ENCODE results near the gene HFE. TPM values are rescaled to one million over a fixed set of nuclear protein-coding genes. Genes with fewer than 3 reads are reported as not detected.

HFE gene
- total and polyA plus RNA-seq, 2 of the 13 experiments (the other 11 are each of a cell fraction or from before 2014, with no cell fraction given), result 3.7 to 6.3 TPM

- TF ChIP-seq FOXO4 (CRISPR knock-in tag; conservative IDR thresholded peaks at IDR 0.05), result 0 out of 2 replicates have a peak, but pooled peaks have one; percentile 73
- TF ChIP-seq KMT2A (CRISPR knock-in tag; IDR thresholded peaks at IDR 0.05), result no peak
- peak; percentile 88; the same call in 1 of the 2 replicates for TF ChIP-seq TOE1 (CRISPR knock-in tag; IDR thresholded peaks at IDR 0.05)
- peak; percentile 22; the same call in 1 of the 2 replicates for TF ChIP-seq RNF219 (CRISPR knock-in tag; IDR thresholded peaks at IDR 0.05)
- no peak; the same call in 1 of the 2 replicates for TF ChIP-seq ZNF333 (CRISPR knock-in tag; IDR thresholded peaks at IDR 0.05; ENCODE audit: borderline replicate concordance)
- TF ChIP-seq MYC (CRISPR knock-in tag; IDR thresholded peaks at IDR 0.05; ENCODE audit: borderline replicate concordance), result peak; percentile 44; the same call in 1 of the 2 replicates
- no peak for TF ChIP-seq ZNF3 (CRISPR knock-in tag; IDR thresholded peaks at IDR 0.05)
- TF ChIP-seq ZNF276 (CRISPR knock-in tag; IDR thresholded peaks at IDR 0.05; ENCODE audit: low read depth), result no peak
- no peak for TF ChIP-seq HNRNPLL (IDR thresholded peaks at IDR 0.05; ENCODE audit: low read depth, low read length, poor library complexity, severe bottlenecking)
- TF ChIP-seq ZNF432 (CRISPR knock-in tag; IDR thresholded peaks at IDR 0.05; ENCODE audit: borderline replicate concordance), result no peak
- TF ChIP-seq ZNF550 (CRISPR knock-in tag; IDR thresholded peaks at IDR 0.05; ENCODE audit: borderline replicate concordance), result no peak
- no peak for TF ChIP-seq SAFB2 (CRISPR knock-in tag; IDR thresholded peaks at IDR 0.05; ENCODE audit: borderline replicate concordance, low read depth)
- TF ChIP-seq FOXP1 (IDR thresholded peaks at IDR 0.05), result no peak
- peak; percentile 70 for TF ChIP-seq FOXP1 (CRISPR knock-in tag; IDR thresholded peaks at IDR 0.05)
- TF ChIP-seq FLYWCH1 (CRISPR knock-in tag; IDR thresholded peaks at IDR 0.05), result peak; percentile 15; the same call in 1 of the 2 replicates
- peak; percentile 78 for TF ChIP-seq FOXP4 (CRISPR knock-in tag; IDR thresholded peaks at IDR 0.05)
- TF ChIP-seq GLMP (CRISPR knock-in tag; IDR thresholded peaks at IDR 0.05; ENCODE audit: borderline replicate concordance), result no peak
- TF ChIP-seq ZMAT5 (CRISPR knock-in tag; IDR thresholded peaks at IDR 0.05; ENCODE audit: borderline replicate concordance, low read depth), result no peak
- TF ChIP-seq HNRNPL (IDR thresholded peaks at IDR 0.05; ENCODE audit: low read depth, low read length), result peak; percentile 81; the same call in 1 of the 2 replicates
Observed at GRCh38 chr6:26122793-26123674, 35.8 kb downstream of the HFE start (continued).
